Activated T-helper 17 cell treated with anti-CD3 and anti-CD28 coated beads, Interleukin-2, amount 50 U/mL, for 72 hours (primary cell): ENCODE measurements around the gene IL2RA. TPM values are rescaled to one million over a fixed set of nuclear protein-coding genes. Genes with fewer than 3 reads are reported as not detected.
A peak's percentile ranks its signal among the peaks of the same experiment; 100 is the strongest.
"Not testable (repeated sequence)": the region's sequence is repeated elsewhere in the genome, so short reads cannot be mapped to it uniquely, and the experiment has no call there.

Source experiments
- ATAC-seq: fragments of 150-1000 bp; cut with Tn5 transposase; replicated peaks from 2 replicates; pipeline ENCODE4 v1.10.0; 2021; ENCODE audit warnings: mild to moderate bottlenecking, moderate library complexity
- H3K27ac Mint-ChIP-seq: one replicate; pipeline ENCODE4 v1.8.0; 2022; ENCODE audit warnings: mixed read lengths
- H3K27me3 Mint-ChIP-seq: one replicate; pipeline ENCODE4 v1.8.0; 2022; ENCODE audit warnings: mixed read lengths
- H3K36me3 Mint-ChIP-seq: one replicate; pipeline ENCODE4 v1.8.0; 2022; ENCODE audit warnings: low read depth, mild to moderate bottlenecking, mixed read lengths
- H3K4me1 Mint-ChIP-seq: one replicate; pipeline ENCODE4 v1.8.0; 2022; ENCODE audit warnings: mixed read lengths
- H3K4me3 Mint-ChIP-seq: one replicate; pipeline ENCODE4 v1.8.0; 2022; ENCODE audit warnings: mild to moderate bottlenecking, mixed read lengths
- H3K9me3 Mint-ChIP-seq: one replicate; pipeline ENCODE4 v1.8.0; 2022; ENCODE audit warnings: mixed read lengths
- total RNA-seq, 2 donors: library from RNA; stranded (reverse); gene quantifications; one replicate each; pipeline ENCODE4 v1.2.3, GENCODE V29; 2022

The IL2RA gene
- total RNA-seq, 2 donors from 2014 or later: 1,342 to 1,348 TPM

GRCh38 chr10:6071181-6072175 is 9.3 kb upstream of the IL2RA start:
- no peaks in the 10 kb centered on the region for H3K9me3 Mint-ChIP-seq
- no peak for ATAC-seq
- H3K4me1 Mint-ChIP-seq: peaks cover 50% of the 10 kb centered on the region

GRCh38 chr10:6070660-6071059 is 8.5 kb upstream of the IL2RA start:
- Mint-ChIP-seq H3K36me3 (peaks cover 8% of the 10 kb centered on the region), H3K27ac (peak overlapping the region; percentile 97), H3K4me1 (peaks cover 57% of the 10 kb centered on the region), H3K9me3 (no peaks in the 10 kb centered on the region), H3K27me3 (no peaks in the 10 kb centered on the region), H3K4me3 (peak overlapping the region; percentile 87)
- peak; percentile 54 for ATAC-seq

More at GRCh38 chr10:6071181-6072175, 9.3 kb upstream of the IL2RA start:
- Mint-ChIP-seq H3K27ac (peak overlapping the region; percentile 97), H3K4me3 (peak overlapping the region; percentile 87), H3K27me3 (no peaks in the 10 kb centered on the region), H3K36me3 (peaks cover 8% of the 10 kb centered on the region)

GRCh38 chr10:6069081-6069931 is 7.1 kb upstream of the IL2RA start:
- Mint-ChIP-seq H3K36me3 (peaks cover 8% of the 10 kb centered on the region), H3K4me3 (peak overlapping the region; percentile 87), H3K27me3 (no peaks in the 10 kb centered on the region), H3K9me3 (no peaks in the 10 kb centered on the region), H3K4me1 (peaks cover 56% of the 10 kb centered on the region), H3K27ac (peak overlapping the region; percentile 97)
- ATAC-seq: peak; percentile 40

- Mint-ChIP-seq H3K9me3 (no peaks in the 10 kb centered on the region), H3K27me3 (no peaks in the 10 kb centered on the region), H3K36me3 (peaks cover 8% of the 10 kb centered on the region), H3K27ac (peak overlapping the region; percentile 97), H3K4me3 (peak overlapping the region; percentile 87), H3K4me1 (peaks cover 49% of the 10 kb centered on the region)
- peak; percentile 19 for ATAC-seq
Observed at GRCh38 chr10:6068422-6068821, 6.3 kb upstream of the IL2RA start.

- ATAC-seq: no peak
- Mint-ChIP-seq H3K4me1 (peaks cover 47% of the 10 kb centered on the region), H3K27me3 (no peaks in the 10 kb centered on the region), H3K9me3 (no peaks in the 10 kb centered on the region), H3K27ac (peak overlapping the region; percentile 97), H3K36me3 (peaks cover 9% of the 10 kb centered on the region), H3K4me3 (peak overlapping the region; percentile 87)
Observed at GRCh38 chr10:6068006-6068405, 5.8 kb upstream of the IL2RA start.

- Mint-ChIP-seq H3K36me3 (peaks cover 13% of the 10 kb centered on the region), H3K27ac (peak overlapping the region; percentile 97), H3K9me3 (no peaks in the 10 kb centered on the region), H3K4me3 (peak overlapping the region; percentile 87), H3K27me3 (no peaks in the 10 kb centered on the region), H3K4me1 (peaks cover 50% of the 10 kb centered on the region)
- ATAC-seq: no peak
Observed at GRCh38 chr10:6067457-6067856, 5.3 kb upstream of the IL2RA start.

- peak overlapping the region; percentile 87 for H3K4me3 Mint-ChIP-seq
- ATAC-seq: peak; percentile 13
- H3K27ac Mint-ChIP-seq: peak overlapping the region; percentile 73
- H3K4me1 Mint-ChIP-seq: peaks cover 44% of the 10 kb centered on the region
- H3K27me3 Mint-ChIP-seq: no peaks in the 10 kb centered on the region
- peaks cover 30% of the 10 kb centered on the region for H3K36me3 Mint-ChIP-seq
- no peaks in the 10 kb centered on the region for H3K9me3 Mint-ChIP-seq
Observed at GRCh38 chr10:6065835-6066234, 3.7 kb upstream of the IL2RA start.

GRCh38 chr10:6065406-6065805 is 3.2 kb upstream of the IL2RA start:
- peak; percentile 19 for ATAC-seq
- H3K27me3 Mint-ChIP-seq: no peaks in the 10 kb centered on the region
- H3K4me3 Mint-ChIP-seq: peak overlapping the region; percentile 87
- peaks cover 41% of the 10 kb centered on the region for H3K4me1 Mint-ChIP-seq
- peak overlapping the region; percentile 73 for H3K27ac Mint-ChIP-seq
- H3K36me3 Mint-ChIP-seq: peaks cover 30% of the 10 kb centered on the region
- H3K9me3 Mint-ChIP-seq: no peaks in the 10 kb centered on the region

GRCh38 chr10:6064726-6065125 is 2.6 kb upstream of the IL2RA start:
- not testable (repeated sequence) for H3K9me3 Mint-ChIP-seq, H3K27me3 Mint-ChIP-seq, ATAC-seq
- Mint-ChIP-seq H3K27ac (peak overlapping the region; percentile 73), H3K4me1 (peaks cover 34% of the 10 kb centered on the region), H3K36me3 (peaks cover 32% of the 10 kb centered on the region), H3K4me3 (peak overlapping the region; percentile 87)

GRCh38 chr10:6064119-6064518 is 2.0 kb upstream of the IL2RA start:
- no peak for ATAC-seq
- H3K27ac Mint-ChIP-seq: peak overlapping the region; percentile 73
- no peaks in the 10 kb centered on the region for H3K27me3 Mint-ChIP-seq
- H3K36me3 Mint-ChIP-seq: peaks cover 39% of the 10 kb centered on the region
- H3K4me1 Mint-ChIP-seq: peaks cover 32% of the 10 kb centered on the region
- no peaks in the 10 kb centered on the region for H3K9me3 Mint-ChIP-seq
- peak overlapping the region; percentile 87 for H3K4me3 Mint-ChIP-seq

GRCh38 chr10:6061056-6061455 is 1.1 kb downstream of the IL2RA start:
- Mint-ChIP-seq H3K9me3 (no peaks in the 10 kb centered on the region), H3K4me3 (peak overlapping the region; percentile 85), H3K36me3 (peaks cover 69% of the 10 kb centered on the region), H3K27me3 (no peaks in the 10 kb centered on the region), H3K4me1 (peaks cover 27% of the 10 kb centered on the region), H3K27ac (peak overlapping the region; percentile 96)
- no peak for ATAC-seq

GRCh38 chr10:6059506-6059905 is 2.7 kb downstream of the IL2RA start:
- ATAC-seq: no peak
- Mint-ChIP-seq H3K9me3 (no peaks in the 10 kb centered on the region), H3K36me3 (peaks cover 85% of the 10 kb centered on the region), H3K4me3 (peak overlapping the region; percentile 85), H3K4me1 (peaks cover 26% of the 10 kb centered on the region), H3K27ac (peak overlapping the region; percentile 96), H3K27me3 (no peaks in the 10 kb centered on the region)

- Mint-ChIP-seq H3K9me3 (no peaks in the 10 kb centered on the region), H3K27ac (peak overlapping the region; percentile 96), H3K27me3 (no peaks in the 10 kb centered on the region), H3K36me3 (peaks cover 91% of the 10 kb centered on the region), H3K4me3 (peak overlapping the region; percentile 85), H3K4me1 (peaks cover 30% of the 10 kb centered on the region)
- ATAC-seq: peak; percentile 41
Observed at GRCh38 chr10:6058682-6059475, 3.3 kb downstream of the IL2RA start.
